PFSK-1 (cell line): ENCODE results near the gene IGF2R.

Experiments
- FOXP2 ChIP-seq: optimal IDR thresholded peaks from 2 replicates; pipeline ENCODE3; 2011; ENCODE audit warnings: borderline replicate concordance, control low read depth, inconsistent platforms; ENCODE audit not compliant: insufficient read depth; ENCODE audit errors: extremely low read length, extremely low read depth
- POLR2AphosphoS5 ChIP-seq: IDR thresholded peaks from 2 replicates; pipeline ENCODE4 v1.6.1; 2012; ENCODE audit warnings: low read depth, mild to moderate bottlenecking, control low read depth, low read length, moderate library complexity
- SIN3A ChIP-seq: IDR thresholded peaks from 2 replicates; pipeline ENCODE4 v1.6.1; 2012; ENCODE audit warnings: mild to moderate bottlenecking, low read length, moderate library complexity, borderline replicate concordance; ENCODE audit not compliant: insufficient read depth
- TAF1 ChIP-seq: IDR thresholded peaks from 2 replicates; pipeline ENCODE4 v1.6.1; 2012; ENCODE audit warnings: low read length, control low read depth, borderline replicate concordance; ENCODE audit not compliant: insufficient read depth
- TF ChIP-seq, protein P1 (sequence below), 2 experiments: IDR thresholded peaks; 2 replicates each; pipeline versions ENCODE4 v1.6.1 to v1.8.0; 2011 to 2012; ENCODE audit warnings: low read depth in 2 of 2, low read length in 2 of 2, control low read depth in 1 of 2, inconsistent platforms in 1 of 2, mild to moderate bottlenecking in 1 of 2, moderate library complexity in 1 of 2; ENCODE audit not compliant: insufficient read depth in 1 of 2

IGF2R gene

GRCh38 chr6:160005861-160006540, 37.1 kb downstream of the IGF2R start:
- TF ChIP-seq SIN3A: no peak
- TF ChIP-seq, protein P1, sequence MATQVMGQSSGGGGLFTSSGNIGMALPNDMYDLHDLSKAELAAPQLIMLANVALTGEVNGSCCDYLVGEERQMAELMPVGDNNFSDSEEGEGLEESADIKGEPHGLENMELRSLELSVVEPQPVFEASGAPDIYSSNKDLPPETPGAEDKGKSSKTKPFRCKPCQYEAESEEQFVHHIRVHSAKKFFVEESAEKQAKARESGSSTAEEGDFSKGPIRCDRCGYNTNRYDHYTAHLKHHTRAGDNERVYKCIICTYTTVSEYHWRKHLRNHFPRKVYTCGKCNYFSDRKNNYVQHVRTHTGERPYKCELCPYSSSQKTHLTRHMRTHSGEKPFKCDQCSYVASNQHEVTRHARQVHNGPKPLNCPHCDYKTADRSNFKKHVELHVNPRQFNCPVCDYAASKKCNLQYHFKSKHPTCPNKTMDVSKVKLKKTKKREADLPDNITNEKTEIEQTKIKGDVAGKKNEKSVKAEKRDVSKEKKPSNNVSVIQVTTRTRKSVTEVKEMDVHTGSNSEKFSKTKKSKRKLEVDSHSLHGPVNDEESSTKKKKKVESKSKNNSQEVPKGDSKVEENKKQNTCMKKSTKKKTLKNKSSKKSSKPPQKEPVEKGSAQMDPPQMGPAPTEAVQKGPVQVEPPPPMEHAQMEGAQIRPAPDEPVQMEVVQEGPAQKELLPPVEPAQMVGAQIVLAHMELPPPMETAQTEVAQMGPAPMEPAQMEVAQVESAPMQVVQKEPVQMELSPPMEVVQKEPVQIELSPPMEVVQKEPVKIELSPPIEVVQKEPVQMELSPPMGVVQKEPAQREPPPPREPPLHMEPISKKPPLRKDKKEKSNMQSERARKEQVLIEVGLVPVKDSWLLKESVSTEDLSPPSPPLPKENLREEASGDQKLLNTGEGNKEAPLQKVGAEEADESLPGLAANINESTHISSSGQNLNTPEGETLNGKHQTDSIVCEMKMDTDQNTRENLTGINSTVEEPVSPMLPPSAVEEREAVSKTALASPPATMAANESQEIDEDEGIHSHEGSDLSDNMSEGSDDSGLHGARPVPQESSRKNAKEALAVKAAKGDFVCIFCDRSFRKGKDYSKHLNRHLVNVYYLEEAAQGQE (IDR thresholded peaks at IDR 0.05; ENCODE audit: insufficient read depth in 1 of 2, low read depth in 2 of 2, low read length in 2 of 2): peak; percentile 74 to 91

DNA sequence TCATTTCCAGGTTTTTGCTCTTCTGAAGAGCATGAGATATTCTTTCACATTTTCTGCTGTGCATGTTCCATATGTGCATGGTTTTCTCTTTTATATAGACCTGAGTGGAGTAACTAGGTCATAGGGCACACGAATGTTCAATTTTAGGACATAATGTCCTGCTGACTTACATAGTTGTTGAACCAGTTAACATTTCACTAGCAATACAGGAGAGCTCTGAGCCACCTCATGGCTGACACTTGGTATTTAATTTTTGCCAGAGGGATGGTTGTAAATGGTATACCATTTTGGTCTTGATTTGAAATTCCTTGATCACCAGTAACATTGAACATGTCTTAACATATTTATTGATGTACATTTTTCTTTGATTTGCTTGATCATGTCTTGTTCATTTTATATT, 38.3 kb downstream of the IGF2R start:
- TF ChIP-seq TAF1 (no peak), FOXP2 (no peak), POLR2AphosphoS5 (no peak), SIN3A (no peak)
- TF ChIP-seq, protein P1 (IDR thresholded peaks at IDR 0.05; ENCODE audit: insufficient read depth in 1 of 2, low read depth in 2 of 2, low read length in 2 of 2): no peak

GRCh38 chr6:160007611-160008010, 38.7 kb downstream of the IGF2R start:
- TF ChIP-seq FOXP2 (no peak), POLR2AphosphoS5 (no peak), SIN3A (no peak), TAF1 (no peak)
- TF ChIP-seq, protein P1 (IDR thresholded peaks at IDR 0.05; ENCODE audit: insufficient read depth in 1 of 2, low read depth in 2 of 2, low read length in 2 of 2): no peak

DNA sequence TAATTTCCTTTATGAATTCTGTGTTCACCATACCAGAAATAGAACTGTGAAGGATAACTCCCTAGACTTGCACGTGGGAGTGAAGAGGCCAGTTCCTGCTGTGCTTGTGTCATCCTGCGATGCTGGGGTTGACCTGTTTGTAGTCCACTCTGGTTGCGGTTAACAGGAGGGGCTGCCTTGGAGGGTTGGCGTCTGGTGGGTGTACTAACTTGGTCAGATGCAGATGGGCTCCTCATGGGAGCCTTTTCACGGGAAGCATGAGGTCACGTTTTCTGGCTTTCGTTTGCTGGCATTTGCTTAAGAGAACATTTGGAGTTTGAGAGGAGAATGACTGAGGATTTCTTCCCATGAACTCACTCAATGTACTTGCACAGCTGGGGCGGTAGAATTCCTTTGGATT, 41.2 kb downstream of the IGF2R start:
- TF ChIP-seq SIN3A: peak; percentile 73; the same call in 1 of the 2 replicates
- TF ChIP-seq POLR2AphosphoS5: no peak
- TF ChIP-seq FOXP2: peak; percentile 24
- TF ChIP-seq, protein P1 (IDR thresholded peaks at IDR 0.05; ENCODE audit: insufficient read depth in 1 of 2, low read depth in 2 of 2, low read length in 2 of 2): 0 out of 4 replicates have a peak, but pooled peaks of 1 of the 2 experiments have one; percentile 11
- TF ChIP-seq TAF1: no peak
